HepG2 (cell line): ENCODE results near the gene OLFM1. TPM values are rescaled to one million over a fixed set of nuclear protein-coding genes. Genes with fewer than 3 reads are reported as not detected.

Experiments used
- ATAC-seq: fragments of 200-7000 bp; cut with Tn5 transposase; 3 replicates; pipeline ENCODE4 v1.9.1; 2020; ENCODE audit warnings: mild to moderate bottlenecking, moderate library complexity
- BruUV-seq: library from RNA; stranded (reverse); fragments of 400-500 nt; replicated peaks from 2 replicates; lab custom pipeline; 2021; lab: Mats Ljungman, UMichigan
- CTCF ChIA-PET: fragments of 300-600 bp; formaldehyde crosslinking; extraction: SDS; loops from one replicate; lab custom pipeline; 2021; ENCODE audit warnings: low total read pairs, inconsistent platforms, low intra/inter-chr PET ratio; lab: Yijun Ruan, JAX
- POLR2A ChIA-PET: fragments of 350-600 bp; sonication (Branson Sonifier 250); formaldehyde crosslinking; loops from one replicate; lab custom pipeline; 2020; ENCODE audit warnings: antibody characterized with exemption, inconsistent platforms; lab: Yijun Ruan, JAX
- DNase-seq: peaks from one replicate; pipeline ENCODE4 v3.0.0-alpha.2; 2015; ENCODE audit warnings: low spot score
- FAIRE-seq: peaks from 3 replicates; lab custom pipeline; 2011; peaks lifted over from hg19 to GRCh38; lab: Jason Lieb, UNC
- H2AFZ ChIP-seq: one replicate; pipeline ENCODE4 v1.6.1; 2011; ENCODE audit warnings: low read length, inconsistent platforms
- H3K27ac ChIP-seq: fragments of 300-600 bp; 3 replicates; pipeline ENCODE4 v1.8.0; 2011; ENCODE audit warnings: mixed run types, mild to moderate bottlenecking, mixed read lengths, low read length, inconsistent platforms; ENCODE audit not compliant: insufficient read depth; ENCODE audit errors: extremely low read length
- H3K27me3 ChIP-seq, 2 experiments: fragments of 200-600 bp in 1 of 2; 2 replicates in 1 of 2; 3 replicates in 1 of 2; pipeline versions ENCODE4 v1.6.0 to v1.8.0; 2011; ENCODE audit warnings: low read length in 2 of 2, mild to moderate bottlenecking in 2 of 2, moderate library complexity in 2 of 2, inconsistent platforms in 1 of 2; ENCODE audit not compliant: insufficient read depth in 2 of 2, control insufficient read depth in 1 of 2
- H3K36me3 ChIP-seq, 2 experiments: fragments of 200-600 bp in 1 of 2; replicated peaks in 1 of 2; 2 replicates in 1 of 2; 3 replicates in 1 of 2; pipeline versions ENCODE4 v1.5.1 to v1.8.0; 2011; ENCODE audit warnings: low read length in 2 of 2, inconsistent platforms in 1 of 2; ENCODE audit not compliant: insufficient read depth in 2 of 2, control insufficient read depth in 1 of 2
- H3K4me1 ChIP-seq: 2 replicates; pipeline ENCODE4 v1.5.1; 2012; ENCODE audit warnings: low read length, inconsistent platforms; ENCODE audit not compliant: insufficient read depth
- H3K4me2 ChIP-seq: 2 replicates; pipeline ENCODE4 v1.6.0; 2011; ENCODE audit warnings: low read depth, low read length, inconsistent platforms
- H3K4me3 ChIP-seq, 3 experiments: fragments of 200-600 bp in 1 of 3; sonication (generic), shearing (Covaris generic) in 1 of 3; replicated peaks in 1 of 3; 2 replicates each; pipeline ENCODE4 v1.5.1; 2011 to 2016; ENCODE audit warnings: low read length in 3 of 3, inconsistent platforms in 2 of 3, low read depth in 2 of 3, mild to moderate bottlenecking in 2 of 3, control low read depth in 1 of 3, mixed read lengths in 1 of 3; ENCODE audit not compliant: insufficient read depth in 1 of 3
- H3K79me2 ChIP-seq: one replicate; pipeline ENCODE4 v1.6.1; 2011; ENCODE audit warnings: low read length, inconsistent platforms; ENCODE audit not compliant: insufficient read depth
- H3K9ac ChIP-seq: 2 replicates; pipeline ENCODE4 v1.6.0; 2011; ENCODE audit warnings: mild to moderate bottlenecking, low read depth, low read length, inconsistent platforms; ENCODE audit not compliant: insufficient read depth
- H3K9me3 ChIP-seq: 2 replicates; pipeline ENCODE4 v1.5.1; 2012; ENCODE audit warnings: mild to moderate bottlenecking, low read length
- H4K20me1 ChIP-seq: 2 replicates; pipeline ENCODE4 v1.6.0; 2011; ENCODE audit warnings: inconsistent platforms, mild to moderate bottlenecking, low read length, moderate library complexity; ENCODE audit not compliant: insufficient read depth
- AGO1 ChIP-seq: fragments of 200-400 bp; formaldehyde crosslinking; IDR thresholded peaks from 2 replicates; pipeline ENCODE4 v1.6.1; 2017; ENCODE audit warnings: mild to moderate bottlenecking, low read depth, low read length, moderate library complexity; ENCODE audit not compliant: poor library complexity, severe bottlenecking
- ARNTL ChIP-seq: sonication (generic); formaldehyde crosslinking; IDR thresholded peaks from 2 replicates; pipeline ENCODE4 v1.4.0; 2020; ENCODE audit warnings: mild to moderate bottlenecking, missing genetic modification reagents
- CC2D1A ChIP-seq: sonication (generic); formaldehyde crosslinking; IDR thresholded peaks from 2 replicates; pipeline ENCODE4 v1.8.1; 2023; ENCODE audit warnings: mild to moderate bottlenecking, missing genetic modification reagents
- CREB1 ChIP-seq, 2 experiments: fragments of 450-650 bp in 1 of 2; IDR thresholded peaks; 2 replicates each; pipeline ENCODE4 v1.6.1; 2016 to 2017; ENCODE audit warnings: control low read depth in 1 of 2, mild to moderate bottlenecking in 1 of 2, missing compliant biosample characterization in 1 of 2, missing genetic modification characterization in 1 of 2
- FOXA3 ChIP-seq: IDR thresholded peaks from 2 replicates; pipeline ENCODE4 v1.6.1; 2016; ENCODE audit warnings: missing genetic modification reagents, missing compliant biosample characterization
- HNRNPH1 ChIP-seq: fragments of 200-400 bp; formaldehyde crosslinking; optimal IDR thresholded peaks from 2 replicates; pipeline ENCODE3; 2017; ENCODE audit warnings: mild to moderate bottlenecking, low read depth, low read length
- ZNF251 ChIP-seq: sonication (generic); formaldehyde crosslinking; IDR thresholded peaks from 2 replicates; pipeline ENCODE4 v1.9.0; 2021; ENCODE audit warnings: mild to moderate bottlenecking, missing genetic modification reagents
- ZNF292 ChIP-seq: sonication (generic); formaldehyde crosslinking; IDR thresholded peaks from 2 replicates; pipeline ENCODE4 v1.8.1; 2022; ENCODE audit warnings: mild to moderate bottlenecking, low read depth, missing genetic modification reagents, borderline replicate concordance
- ZNF432 ChIP-seq: sonication (generic); formaldehyde crosslinking; IDR thresholded peaks from 2 replicates; pipeline ENCODE4 v1.5.0; 2020; ENCODE audit warnings: missing genetic modification reagents, mild to moderate bottlenecking, borderline replicate concordance
- ZNF563 ChIP-seq: sonication (generic); formaldehyde crosslinking; IDR thresholded peaks from 2 replicates; pipeline ENCODE4 v1.8.0; 2022; ENCODE audit warnings: mild to moderate bottlenecking, moderate library complexity, missing genetic modification reagents
- WGBS: methylation state at CpG from one replicate; pipeline ENCODE4 v1.1.6; 2017; ENCODE audit warnings: low lambda C conversion rate; 5-methylcytosine and 5-hydroxymethylcytosine counted together
- in situ Hi-C: cut with HindIII; loops from 2 replicates; pipeline ENCODE4 v1.10.0; 2017; ENCODE audit warnings: low pct_unique_long_range_greater_than_20kb; ENCODE audit not compliant: extremely low pct_ligation_motif_present
- intact Hi-C: fragments of 100-400 bp; cut with micrococcal nuclease; formaldehyde crosslinking; loops from one replicate; pipeline ENCODE4 v1.10.0; 2022; ENCODE audit not compliant: unreplicated experiment
- polyA plus RNA-seq, 8 experiments: library from polyadenylated mRNA; depleted of rRNA in 3 of 8; stranded (reverse) in 7 of 8; unstranded in 1 of 8; fragments of >200 nt; fragmentation: Illumina TruSeq in 4 of 8; extraction: Trizol in 4 of 8; gene quantifications; 2 replicates each; pipeline versions ENCODE4 v1.2.1 to v1.2.3, GENCODE V29; 2011 to 2016; ENCODE audit warnings: low read depth in 4 of 8, missing spikeins in 1 of 8, mixed read lengths in 1 of 8; ENCODE audit not compliant: insufficient read depth in 1 of 8
- total RNA-seq, 5 experiments: library from RNA; depleted of rRNA; stranded (reverse); fragments of >200 nt; fragmentation: Illumina TruSeq; extraction: Trizol; gene quantifications; 2 replicates each; pipeline ENCODE4 v1.2.3, GENCODE V29; 2016; ENCODE audit warnings: low read depth in 1 of 5
- TF ChIP-seq, protein P1 (sequence below): sonication (generic); formaldehyde crosslinking; IDR thresholded peaks from 2 replicates; pipeline ENCODE4 v1.9.0; 2021; ENCODE audit warnings: missing genetic modification reagents, borderline replicate concordance
- TF ChIP-seq, protein P2 (sequence below): sonication (generic); formaldehyde crosslinking; IDR thresholded peaks from 2 replicates; pipeline ENCODE4 v1.4.0; 2020; ENCODE audit warnings: missing genetic modification reagents
- TF ChIP-seq, protein P3 (sequence below): IDR thresholded peaks from 2 replicates; pipeline ENCODE4 v1.6.1; 2012; ENCODE audit warnings: inconsistent platforms

The OLFM1 gene
- total and polyA plus RNA-seq, 2 of the 13 experiments (the other 11 are each of a cell fraction or from before 2014, with no cell fraction given): not detected

DNA sequence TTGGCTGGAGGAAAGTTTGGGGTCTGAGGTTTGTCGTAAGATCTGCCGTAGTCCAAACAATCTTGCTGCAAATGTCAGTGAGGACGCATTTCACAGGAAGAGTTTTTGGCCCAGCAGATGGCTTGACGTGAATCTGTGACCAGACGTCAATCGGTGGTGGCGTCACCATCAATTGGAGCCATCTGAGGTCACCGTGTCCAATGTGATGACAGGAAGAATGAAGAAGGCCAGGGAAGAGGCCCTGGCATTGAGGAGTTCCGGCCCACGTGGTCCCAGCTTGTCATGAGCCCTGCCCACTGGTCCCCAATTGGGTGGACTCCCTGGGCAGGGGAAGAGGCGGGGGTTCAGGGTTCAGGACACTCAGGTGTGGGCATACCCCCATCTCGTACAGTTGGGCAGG is 79.9 kb downstream of the OLFM1 start:
- ATAC-seq (no peak), FAIRE-seq (no peak), DNase-seq (no peak)
- Histone ChIP-seq H3K4me3 (no peak overlapping the region), H3K27me3 (peaks cover 10 to 75% of the 10 kb centered on the region in 2 experiments), H3K36me3 (no peaks in the 10 kb centered on the region), H3K9me3 (no peaks in the 10 kb centered on the region), H2AFZ (no peak overlapping the region), H3K79me2 (no peaks in the 10 kb centered on the region), H4K20me1 (peaks cover 4% of the 10 kb centered on the region; the same call in 1 of the 2 replicates), H3K27ac (no peak overlapping the region), H3K9ac (no peak overlapping the region), H3K4me1 (no peaks in the 10 kb centered on the region), H3K4me2 (no peak overlapping the region)
- CTCF ChIA-PET: no interaction called here
- TF ChIP-seq CREB1 (IDR thresholded peaks at IDR 0.05) (peak; percentile 36; the same call in 1 of the 2 replicates), CREB1 (CRISPR knock-in tag; IDR thresholded peaks at IDR 0.05) (no peak), ZNF292 (no peak)
- in situ Hi-C loops: no loop called here
- POLR2A ChIA-PET: no interaction called here
- intact Hi-C loops: no loop called here
- 37% methylated on average over 5 of the region's 12 CpGs for WGBS
- no TSS peak for BruUV-seq

DNA sequence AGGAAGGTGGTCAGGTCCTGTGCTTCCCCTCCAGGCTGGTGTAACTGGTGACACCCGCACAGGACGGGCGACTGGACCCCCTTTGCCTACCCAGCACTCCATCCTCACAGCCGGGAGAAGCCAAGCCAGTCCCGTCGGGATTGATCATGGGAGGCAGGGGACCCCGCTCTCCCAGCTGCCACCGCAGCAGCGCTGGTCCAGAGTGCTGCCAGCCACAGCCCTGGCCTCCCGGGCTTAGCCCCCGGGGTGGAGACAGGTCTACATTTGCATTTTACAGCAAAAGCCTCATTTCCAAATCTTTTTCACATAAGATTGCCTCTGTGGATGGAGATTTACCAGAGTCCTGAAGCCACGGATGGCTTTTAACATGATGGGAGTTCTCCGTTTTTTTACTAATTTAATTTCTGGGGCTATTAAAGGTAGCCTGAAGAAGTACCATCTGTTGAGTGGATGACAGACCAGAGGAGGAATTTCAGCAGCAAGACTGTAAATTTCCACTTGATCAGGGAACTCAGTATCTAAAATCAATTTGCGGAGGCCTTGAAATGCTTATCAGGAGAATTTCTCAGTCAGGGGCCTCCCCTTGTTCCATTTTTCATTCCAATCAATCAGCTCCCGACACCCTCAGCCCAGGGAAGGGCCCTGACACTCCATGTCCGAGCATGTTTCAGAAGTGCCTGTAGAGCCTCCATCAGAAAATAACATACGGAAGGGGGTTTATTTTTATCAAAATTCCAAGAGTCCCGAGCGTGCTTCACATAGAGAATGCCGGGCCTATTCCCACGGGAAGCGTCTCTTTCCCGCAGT is 80.6 kb downstream of the OLFM1 start:
- Histone ChIP-seq H3K4me2 (no peak overlapping the region), H4K20me1 (peaks cover 4% of the 10 kb centered on the region; the same call in 1 of the 2 replicates), H2AFZ (no peak overlapping the region), H3K4me1 (no peaks in the 10 kb centered on the region), H3K27ac (no peak overlapping the region), H3K4me3 (no peak overlapping the region), H3K79me2 (no peaks in the 10 kb centered on the region), H3K36me3 (no peaks in the 10 kb centered on the region), H3K9me3 (no peaks in the 10 kb centered on the region), H3K9ac (no peak overlapping the region), H3K27me3 (peaks cover 11 to 77% of the 10 kb centered on the region in 2 experiments)
- ChIA-PET CTCF (no interaction called here), POLR2A (no interaction called here)
- intact Hi-C loops (no loop called here), in situ Hi-C loops (no loop called here)
- ATAC-seq (no peak), FAIRE-seq (no peak), DNase-seq (no peak)
- no TSS peak for BruUV-seq
- 12% methylated on average over 8 of the region's 23 CpGs for WGBS
- TF ChIP-seq FOXA3 (no peak), HNRNPH1 (no peak), ARNTL (CRISPR knock-in tag) (no peak), ZNF432 (CRISPR knock-in tag) (no peak), ZNF563 (CRISPR knock-in tag) (no peak), ZNF251 (CRISPR knock-in tag) (no peak), CC2D1A (CRISPR knock-in tag) (no peak), AGO1 (no peak)
- TF ChIP-seq, protein P1, sequence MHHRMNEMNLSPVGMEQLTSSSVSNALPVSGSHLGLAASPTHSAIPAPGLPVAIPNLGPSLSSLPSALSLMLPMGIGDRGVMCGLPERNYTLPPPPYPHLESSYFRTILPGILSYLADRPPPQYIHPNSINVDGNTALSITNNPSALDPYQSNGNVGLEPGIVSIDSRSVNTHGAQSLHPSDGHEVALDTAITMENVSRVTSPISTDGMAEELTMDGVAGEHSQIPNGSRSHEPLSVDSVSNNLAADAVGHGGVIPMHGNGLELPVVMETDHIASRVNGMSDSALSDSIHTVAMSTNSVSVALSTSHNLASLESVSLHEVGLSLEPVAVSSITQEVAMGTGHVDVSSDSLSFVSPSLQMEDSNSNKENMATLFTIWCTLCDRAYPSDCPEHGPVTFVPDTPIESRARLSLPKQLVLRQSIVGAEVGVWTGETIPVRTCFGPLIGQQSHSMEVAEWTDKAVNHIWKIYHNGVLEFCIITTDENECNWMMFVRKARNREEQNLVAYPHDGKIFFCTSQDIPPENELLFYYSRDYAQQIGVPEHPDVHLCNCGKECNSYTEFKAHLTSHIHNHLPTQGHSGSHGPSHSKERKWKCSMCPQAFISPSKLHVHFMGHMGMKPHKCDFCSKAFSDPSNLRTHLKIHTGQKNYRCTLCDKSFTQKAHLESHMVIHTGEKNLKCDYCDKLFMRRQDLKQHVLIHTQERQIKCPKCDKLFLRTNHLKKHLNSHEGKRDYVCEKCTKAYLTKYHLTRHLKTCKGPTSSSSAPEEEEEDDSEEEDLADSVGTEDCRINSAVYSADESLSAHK (CRISPR knock-in tag): no peak
- TF ChIP-seq, protein P2, sequence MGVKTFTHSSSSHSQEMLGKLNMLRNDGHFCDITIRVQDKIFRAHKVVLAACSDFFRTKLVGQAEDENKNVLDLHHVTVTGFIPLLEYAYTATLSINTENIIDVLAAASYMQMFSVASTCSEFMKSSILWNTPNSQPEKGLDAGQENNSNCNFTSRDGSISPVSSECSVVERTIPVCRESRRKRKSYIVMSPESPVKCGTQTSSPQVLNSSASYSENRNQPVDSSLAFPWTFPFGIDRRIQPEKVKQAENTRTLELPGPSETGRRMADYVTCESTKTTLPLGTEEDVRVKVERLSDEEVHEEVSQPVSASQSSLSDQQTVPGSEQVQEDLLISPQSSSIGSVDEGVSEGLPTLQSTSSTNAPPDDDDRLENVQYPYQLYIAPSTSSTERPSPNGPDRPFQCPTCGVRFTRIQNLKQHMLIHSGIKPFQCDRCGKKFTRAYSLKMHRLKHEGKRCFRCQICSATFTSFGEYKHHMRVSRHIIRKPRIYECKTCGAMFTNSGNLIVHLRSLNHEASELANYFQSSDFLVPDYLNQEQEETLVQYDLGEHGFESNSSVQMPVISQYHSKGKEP (CRISPR knock-in tag): no peak
- TF ChIP-seq, protein P3, sequence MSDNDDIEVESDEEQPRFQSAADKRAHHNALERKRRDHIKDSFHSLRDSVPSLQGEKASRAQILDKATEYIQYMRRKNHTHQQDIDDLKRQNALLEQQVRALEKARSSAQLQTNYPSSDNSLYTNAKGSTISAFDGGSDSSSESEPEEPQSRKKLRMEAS: no peak
